EH (cell line): ENCODE data around the gene POGZ.
A peak's percentile ranks its signal among the peaks of the same experiment; 100 is the strongest.
"Not testable (repeated sequence)": the region's sequence is repeated elsewhere in the genome, so short reads cannot be mapped to it uniquely, and the experiment has no call there.

Experiments
- DNase-seq: peaks from one replicate; pipeline ENCODE4 v3.0.0-alpha.2; 2015; ENCODE audit warnings: low read depth

The POGZ gene

GRCh38 chr1:151475175-151475574 lies 15.9 kb upstream of the POGZ start:
- no peak for DNase-seq

- no peak for DNase-seq
Measured at GRCh38 chr1:151474745-151475144, 15.5 kb upstream of the POGZ start.

- peak; percentile 31 for DNase-seq
Measured at GRCh38 chr1:151472856-151473731, 13.8 kb upstream of the POGZ start.

GRCh38 chr1:151465026-151465425 lies 5.7 kb upstream of the POGZ start:
- no peak for DNase-seq

GRCh38 chr1:151461694-151462093 lies 2.4 kb upstream of the POGZ start:
- no peak for DNase-seq

- DNase-seq = peak; percentile 73
Measured at GRCh38 chr1:151458802-151459330, 428 bp downstream of the POGZ start.

- peak; percentile 87 for DNase-seq
Measured at GRCh38 chr1:151457911-151458801, 1.1 kb downstream of the POGZ start.

- no peak for DNase-seq
Measured at GRCh38 chr1:151455966-151456365, 3.3 kb downstream of the POGZ start.

GRCh38 chr1:151455231-151455630 lies 4.1 kb downstream of the POGZ start:
- no peak for DNase-seq

- DNase-seq = no peak
Measured at GRCh38 chr1:151447696-151448095, 11.6 kb downstream of the POGZ start.

GRCh38 chr1:151444783-151445177 lies 14.5 kb downstream of the POGZ start:
- no peak for DNase-seq

GRCh38 chr1:151443846-151444782 lies 15.2 kb downstream of the POGZ start:
- peak; percentile 88 for DNase-seq

GRCh38 chr1:151437396-151437795 lies 21.9 kb downstream of the POGZ start:
- DNase-seq = not testable (repeated sequence)

GRCh38 chr1:151436985-151437384 lies 22.3 kb downstream of the POGZ start:
- no peak for DNase-seq

- peak; percentile 19 for DNase-seq
Measured at GRCh38 chr1:151435174-151435573, 24.1 kb downstream of the POGZ start.

- DNase-seq = not testable (repeated sequence)
Measured at GRCh38 chr1:151433827-151434226, 25.5 kb downstream of the POGZ start.

- no peak for DNase-seq
Measured at GRCh38 chr1:151428068-151428467, 31.2 kb downstream of the POGZ start.

- no peak for DNase-seq
Measured at GRCh38 chr1:151425103-151425502, 34.2 kb downstream of the POGZ start.

GRCh38 chr1:151419819-151420218 lies 39.5 kb downstream of the POGZ start:
- DNase-seq = no peak

GRCh38 chr1:151418081-151418480 lies 41.2 kb downstream of the POGZ start:
- DNase-seq = no peak

GRCh38 chr1:151416231-151416630 lies 43.1 kb downstream of the POGZ start:
- peak; percentile 89 for DNase-seq

- no peak for DNase-seq
Measured at GRCh38 chr1:151411884-151412283, 47.4 kb downstream of the POGZ start.
